ENCODE results near the gene RALB. TPM values are rescaled to one million over a fixed set of nuclear protein-coding genes. Genes with fewer than 3 reads are reported as not detected.

The RALB gene
- total RNA-seq, 1 experiment from 2014 or later, result 59.4 TPM

GRCh38 chr2:120209427-120210269 is 43.0 kb upstream of the RALB start:
- no peak for DNase-seq
- no peak overlapping the region for H3K27ac Mint-ChIP-seq (ENCODE audit: unreplicated experiment)
- TF ChIP-seq CTCF (IDR thresholded peaks at IDR 0.05; ENCODE audit: insufficient read depth in 1 of 2, low read depth in 1 of 2, low read length in 1 of 2, severe bottlenecking in 1 of 2, unreplicated experiment in 1 of 2), result no peak
- Histone ChIP-seq H3K9me3 (no peaks in the 10 kb centered on the region), H3K27me3 (replicated peaks; ENCODE audit: control insufficient read depth, insufficient read depth, low read length) (no peaks in the 10 kb centered on the region), H3K4me1 (no peaks in the 10 kb centered on the region), H3K4me3 (ENCODE audit: low read depth, low read length) (no peak overlapping the region), H3K36me3 (ENCODE audit: control insufficient read depth, insufficient read depth, low read length) (no peaks in the 10 kb centered on the region)
- intact Hi-C loops (cut with micrococcal nuclease; ENCODE audit: unreplicated experiment), result no loop called here
- no peaks in the 10 kb centered on the region for H3K27me3 Mint-ChIP-seq (ENCODE audit: insufficient read depth, unreplicated experiment)
- H3K4me3 Mint-ChIP-seq (ENCODE audit: unreplicated experiment), result no peak overlapping the region
- peaks cover 6% of the 10 kb centered on the region for H3K36me3 Mint-ChIP-seq (ENCODE audit: insufficient read depth, unreplicated experiment)
- H3K9me3 Mint-ChIP-seq (ENCODE audit: unreplicated experiment), result no peaks in the 10 kb centered on the region
- POLR2A ChIA-PET, result no interaction called here
- BruUV-seq (replicated peaks), result no TSS peak
- no peaks in the 10 kb centered on the region for H3K4me1 Mint-ChIP-seq (ENCODE audit: low read depth, unreplicated experiment)
- CTCF ChIA-PET, result no interaction called here

- Mint-ChIP-seq H3K27me3 (ENCODE audit: insufficient read depth, unreplicated experiment) (no peaks in the 10 kb centered on the region), H3K4me1 (ENCODE audit: low read depth, unreplicated experiment) (no peaks in the 10 kb centered on the region)
Measured at GRCh38 chr2:120210270-120210693, 42.4 kb upstream of the RALB start.

GRCh38 chr2:120218181-120218580 is 34.5 kb upstream of the RALB start:
- ChIA-PET POLR2A (no interaction called here), CTCF (no interaction called here)
- Histone ChIP-seq H3K4me3 (ENCODE audit: low read depth, low read length) (no peak overlapping the region), H3K27me3 (replicated peaks; ENCODE audit: control insufficient read depth, insufficient read depth, low read length) (no peaks in the 10 kb centered on the region), H3K36me3 (ENCODE audit: control insufficient read depth, insufficient read depth, low read length) (peaks cover 1% of the 10 kb centered on the region; the same call in 1 of the 2 replicates), H3K4me1 (peaks cover 13% of the 10 kb centered on the region; the same call in 1 of the 2 replicates), H3K9me3 (no peaks in the 10 kb centered on the region)
- intact Hi-C loops (cut with micrococcal nuclease; ENCODE audit: unreplicated experiment), result no loop called here
- no peak overlapping the region for H3K27ac Mint-ChIP-seq (ENCODE audit: unreplicated experiment)
- H3K36me3 Mint-ChIP-seq (ENCODE audit: insufficient read depth, unreplicated experiment), result peaks cover 37% of the 10 kb centered on the region
- no peak for TF ChIP-seq CTCF (IDR thresholded peaks at IDR 0.05; ENCODE audit: insufficient read depth in 1 of 2, low read depth in 1 of 2, low read length in 1 of 2, severe bottlenecking in 1 of 2, unreplicated experiment in 1 of 2)
- H3K9me3 Mint-ChIP-seq (ENCODE audit: unreplicated experiment), result no peaks in the 10 kb centered on the region
- H3K4me1 Mint-ChIP-seq (ENCODE audit: low read depth, unreplicated experiment), result no peaks in the 10 kb centered on the region
- H3K4me3 Mint-ChIP-seq (ENCODE audit: unreplicated experiment), result no peak overlapping the region
- DNase-seq, result no peak
- BruUV-seq (replicated peaks), result no TSS peak
- H3K27me3 Mint-ChIP-seq (ENCODE audit: insufficient read depth, unreplicated experiment), result no peaks in the 10 kb centered on the region

More at GRCh38 chr2:120210270-120210693, 42.4 kb upstream of the RALB start:
- no peaks in the 10 kb centered on the region for H3K9me3 Mint-ChIP-seq (ENCODE audit: unreplicated experiment)
- peaks cover 6% of the 10 kb centered on the region for H3K36me3 Mint-ChIP-seq (ENCODE audit: insufficient read depth, unreplicated experiment)
- intact Hi-C loops (cut with micrococcal nuclease; ENCODE audit: unreplicated experiment), result no loop called here
- no peak for TF ChIP-seq CTCF (IDR thresholded peaks at IDR 0.05; ENCODE audit: insufficient read depth in 1 of 2, low read depth in 1 of 2, low read length in 1 of 2, severe bottlenecking in 1 of 2, unreplicated experiment in 1 of 2)
- Histone ChIP-seq H3K9me3 (no peaks in the 10 kb centered on the region), H3K27me3 (replicated peaks; ENCODE audit: control insufficient read depth, insufficient read depth, low read length) (no peaks in the 10 kb centered on the region), H3K4me1 (no peaks in the 10 kb centered on the region), H3K4me3 (ENCODE audit: low read depth, low read length) (no peak overlapping the region), H3K36me3 (ENCODE audit: control insufficient read depth, insufficient read depth, low read length) (no peaks in the 10 kb centered on the region)
- no peak overlapping the region for H3K27ac Mint-ChIP-seq (ENCODE audit: unreplicated experiment)
- no peak overlapping the region for H3K4me3 Mint-ChIP-seq (ENCODE audit: unreplicated experiment)
- ChIA-PET POLR2A (no interaction called here), CTCF (no interaction called here)
- no peak for DNase-seq
- no TSS peak for BruUV-seq (replicated peaks)
